Measurements from ENCODE around the gene SRA1. TPM values are rescaled to one million over a fixed set of nuclear protein-coding genes. Genes with fewer than 3 reads are reported as not detected.

The SRA1 gene
- total RNA-seq, 4 donors from 2014 or later = 19.9 to 36.3 (median 26.5) TPM

DNA sequence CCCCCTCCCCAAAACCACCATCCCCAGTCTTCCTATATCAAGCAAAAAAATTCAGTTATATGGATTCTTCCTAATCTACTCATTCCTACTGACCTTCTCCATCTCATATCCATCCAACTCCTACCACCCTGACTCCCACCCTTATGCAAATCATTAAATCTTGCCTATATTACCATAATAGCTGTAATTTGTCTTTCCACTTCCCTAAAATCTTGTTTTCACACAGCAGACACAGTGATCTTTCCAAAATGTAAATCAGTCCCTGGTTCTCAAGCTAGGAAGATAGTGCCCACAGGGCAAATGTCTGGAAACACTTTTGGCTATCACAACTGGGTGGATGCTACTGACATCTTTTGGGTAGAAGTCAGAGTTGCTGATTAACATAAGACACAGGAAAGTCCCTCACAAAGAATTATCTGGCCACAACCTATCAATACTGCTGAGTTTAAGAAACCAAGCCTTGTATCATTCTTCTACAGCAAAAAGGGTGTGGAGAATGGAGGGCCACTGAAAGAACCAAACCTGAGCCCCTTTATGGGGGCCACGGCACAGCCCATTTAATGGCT lies 1.4 kb downstream of the SRA1 start:
- 60 to 61% methylated on average over 1 of the region's 1 CpG for WGBS, 2 donors (ENCODE audit: low coverage in 1 of 2)
- no peak for TF ChIP-seq EP300 (IDR thresholded peaks at IDR 0.05; ENCODE audit: low read depth)
- no peak for TF ChIP-seq POLR2A (IDR thresholded peaks at IDR 0.05)
- in situ Hi-C loops (cut with MboI; ENCODE audit: low pct_ligation_motif_present in 1 of 4, low pct_unique_long_range_greater_than_20kb in 1 of 4, low sequenced_read_pairs in 3 of 4) = loop anchor here in 1 of 4 donors (25.0 kb wide), 1 partner anchor 106 kb away; the partner anchor contains the start of genes DND1 and WDR55
- Histone ChIP-seq H3K4me1 (peaks cover 12 to 37% (median 20%) of the 10 kb centered on the region in 4 donors), H3K27me3 (no peaks in the 10 kb centered on the region), H3K9me3 (no peaks in the 10 kb centered on the region), H3K36me3 (peaks cover 0 to 13% (median 0%) of the 10 kb centered on the region in 4 donors), H3K27ac (peak overlapping the region in 3 of 4 donors; percentile 0 to 97 (median 88)), H3K4me3 (peak overlapping the region in 2 of 4 donors; percentile 65 to 67)
- intact Hi-C loops (cut with DNase I; ENCODE audit: low total_unique reads) = no loop called here
- DNase-seq = no peak

- in situ Hi-C loops (cut with MboI; ENCODE audit: low pct_ligation_motif_present in 1 of 4, low pct_unique_long_range_greater_than_20kb in 1 of 4, low sequenced_read_pairs in 3 of 4) = loop anchor here in 1 of 4 donors (25.0 kb wide), 1 partner anchor 108 kb away; the partner anchor contains the start of genes DND1 and WDR55
- peaks cover 20 to 49% (median 25%) of the 10 kb centered on the region in 4 donors for H3K4me1 ChIP-seq
- TF ChIP-seq EP300 (IDR thresholded peaks at IDR 0.05; ENCODE audit: low read depth) = no peak
- no peak for TF ChIP-seq POLR2AphosphoS5 (IDR thresholded peaks at IDR 0.05)
- TF ChIP-seq POLR2A (IDR thresholded peaks at IDR 0.05) = no peak
These were observed 2.8 kb downstream of the SRA1 start for GRCh38 chr5:140554454-140554853.

DNA sequence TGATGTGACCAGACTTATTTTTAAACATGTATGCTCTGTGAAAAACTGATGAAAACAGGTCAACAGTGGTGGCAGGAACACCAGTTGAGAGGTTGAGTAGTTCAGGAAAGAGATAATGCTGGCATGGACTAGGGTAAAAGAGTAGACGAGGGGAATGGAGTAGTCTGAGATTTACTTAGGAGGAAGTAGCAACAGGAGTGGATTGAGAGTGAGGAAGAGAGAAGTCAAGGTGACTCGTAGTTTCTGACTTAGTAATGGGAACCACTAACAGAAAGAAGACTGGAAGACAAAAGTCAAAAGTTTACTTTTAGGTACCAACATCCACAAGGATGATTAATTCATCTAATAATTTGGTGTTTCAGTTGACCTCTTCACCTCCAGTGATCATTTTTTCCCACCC lies 3.6 kb downstream of the SRA1 start:
- DNase-seq = no peak
- 60 to 72% methylated on average over 2 of the region's 2 CpGs for WGBS, 2 donors (ENCODE audit: low coverage in 1 of 2)
- no peak for TF ChIP-seq POLR2A (IDR thresholded peaks at IDR 0.05)
- no peak for TF ChIP-seq EP300 (IDR thresholded peaks at IDR 0.05; ENCODE audit: low read depth)
- TF ChIP-seq, protein P1, sequence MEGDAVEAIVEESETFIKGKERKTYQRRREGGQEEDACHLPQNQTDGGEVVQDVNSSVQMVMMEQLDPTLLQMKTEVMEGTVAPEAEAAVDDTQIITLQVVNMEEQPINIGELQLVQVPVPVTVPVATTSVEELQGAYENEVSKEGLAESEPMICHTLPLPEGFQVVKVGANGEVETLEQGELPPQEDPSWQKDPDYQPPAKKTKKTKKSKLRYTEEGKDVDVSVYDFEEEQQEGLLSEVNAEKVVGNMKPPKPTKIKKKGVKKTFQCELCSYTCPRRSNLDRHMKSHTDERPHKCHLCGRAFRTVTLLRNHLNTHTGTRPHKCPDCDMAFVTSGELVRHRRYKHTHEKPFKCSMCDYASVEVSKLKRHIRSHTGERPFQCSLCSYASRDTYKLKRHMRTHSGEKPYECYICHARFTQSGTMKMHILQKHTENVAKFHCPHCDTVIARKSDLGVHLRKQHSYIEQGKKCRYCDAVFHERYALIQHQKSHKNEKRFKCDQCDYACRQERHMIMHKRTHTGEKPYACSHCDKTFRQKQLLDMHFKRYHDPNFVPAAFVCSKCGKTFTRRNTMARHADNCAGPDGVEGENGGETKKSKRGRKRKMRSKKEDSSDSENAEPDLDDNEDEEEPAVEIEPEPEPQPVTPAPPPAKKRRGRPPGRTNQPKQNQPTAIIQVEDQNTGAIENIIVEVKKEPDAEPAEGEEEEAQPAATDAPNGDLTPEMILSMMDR (IDR thresholded peaks at IDR 0.05) = no peak
- no peak for TF ChIP-seq POLR2AphosphoS5 (IDR thresholded peaks at IDR 0.05)
- peaks cover 0 to 19% (median 0%) of the 10 kb centered on the region in 4 donors for H3K36me3 ChIP-seq
- intact Hi-C loops (cut with DNase I; ENCODE audit: low total_unique reads) (no loop called here), in situ Hi-C loops (cut with MboI; ENCODE audit: low pct_ligation_motif_present in 1 of 4, low pct_unique_long_range_greater_than_20kb in 1 of 4, low sequenced_read_pairs in 3 of 4) (loop anchor here in 1 of 4 donors (25.0 kb wide), 1 partner anchor 109 kb away; the partner anchor contains the start of genes DND1 and WDR55)
- H3K4me3 ChIP-seq = no peak overlapping the region
- H3K27me3 ChIP-seq = no peaks in the 10 kb centered on the region
- peaks cover 28 to 57% (median 33%) of the 10 kb centered on the region in 4 donors for H3K4me1 ChIP-seq
- peak overlapping the region in 2 of 4 donors; percentile 3 to 15 for H3K27ac ChIP-seq
- no peaks in the 10 kb centered on the region for H3K9me3 ChIP-seq

More at GRCh38 chr5:140554454-140554853, 2.8 kb downstream of the SRA1 start:
- Histone ChIP-seq H3K27ac (peak overlapping the region in 1 of 4 donors; percentile 88), H3K36me3 (peaks cover 0 to 19% (median 0%) of the 10 kb centered on the region in 4 donors), H3K9me3 (no peaks in the 10 kb centered on the region), H3K27me3 (no peaks in the 10 kb centered on the region), H3K4me3 (no peak overlapping the region)
- 42 to 56% methylated on average over 2 of the region's 2 CpGs for WGBS, 2 donors (ENCODE audit: low coverage in 1 of 2)
- intact Hi-C loops (cut with DNase I; ENCODE audit: low total_unique reads) = no loop called here
- no peak for DNase-seq

GRCh38 chr5:140551872-140552271 lies 5.4 kb downstream of the SRA1 start:
- peaks cover 33 to 66% (median 46%) of the 10 kb centered on the region in 4 donors for H3K4me1 ChIP-seq
- DNase-seq = no peak
- intact Hi-C loops (cut with DNase I; ENCODE audit: low total_unique reads) = no loop called here
- no peaks in the 10 kb centered on the region for H3K9me3 ChIP-seq
- TF ChIP-seq EP300 (IDR thresholded peaks at IDR 0.05; ENCODE audit: low read depth) = no peak
- TF ChIP-seq POLR2AphosphoS5 (IDR thresholded peaks at IDR 0.05) = no peak
- TF ChIP-seq, protein P1 (IDR thresholded peaks at IDR 0.05) = no peak
- no peak for TF ChIP-seq POLR2A (IDR thresholded peaks at IDR 0.05)
- H3K4me3 ChIP-seq = no peak overlapping the region
- in situ Hi-C loops (cut with MboI; ENCODE audit: low pct_ligation_motif_present in 1 of 4, low pct_unique_long_range_greater_than_20kb in 1 of 4, low sequenced_read_pairs in 3 of 4) = loop anchor here in 1 of 4 donors (25.0 kb wide), 1 partner anchor 110 kb away; the partner anchor contains the start of genes DND1 and WDR55
- H3K27me3 ChIP-seq = no peaks in the 10 kb centered on the region
- H3K36me3 ChIP-seq = peaks cover 0 to 19% (median 0%) of the 10 kb centered on the region in 4 donors
- 92% methylated on average over 4 of the region's 4 CpGs; no CpG with 5 or more reads in 1 of the 2 donors for WGBS, 2 donors (ENCODE audit: low coverage in 1 of 2)
- H3K27ac ChIP-seq = peak overlapping the region in 3 of 4 donors; percentile 95 to 99 (median 98)

Measured in transverse colon (tissue), 4 donors.